Heart left ventricle (tissue), 13 donors: ENCODE data around the gene RFC2.

Experiments
- CTCF ChIP-seq, 12 donors: fragments of 200-600 bp; sonication (generic) in 4 of 12; IDR thresholded peaks; one replicate each; pipeline versions ENCODE4 v1.5.0 to v1.8.0; 2018 to 2022; ENCODE audit warnings: antibody characterized with exemption in 12 of 12, mild to moderate bottlenecking in 5 of 12
- POLR2A ChIP-seq, 2 donors: fragments of 450-650 bp; IDR thresholded peaks; one replicate each; pipeline ENCODE4 v1.6.1; 2017; ENCODE audit warnings: antibody characterized with exemption in 2 of 2, mild to moderate bottlenecking in 2 of 2, moderate library complexity in 2 of 2
- donor health status: ischemic (EF 13 %, LVEDD 7.1; RV severe dilation, severe dysfunction).
- donor health status: DM: no; HTN: yes; CAD: no.
- donor health status: DM: no; HTN: no; CAD: no.
- donor health status: ischemic (EF 25% LVEDD 6.9; RV normal size, moderate dysfunction).
- donor health status: ischemic (EF 25% LVEDD 5.7; RV mildly dilated, moderate dysfunction).
- donor health status: ischemic (EF 35%, LVEDD 5.7; RV mildly dilated, moderate dysfunction).
- donor health status: nonischemic (EF 11% LVEDD 7.7; RV severe dilation, severe dysfunction).
- donor health status: DM: yes; HTN: yes; CAD: no.
- donor health status: PGD.
- donor health status: ischemic (EF 29% LVEDD 5.4; RV normal size, mild dysfunction).
- donor health status: nonischemic (EF 23%, LVEDD 6.1; RV moderate dilation, normal function).

- TF ChIP-seq CTCF (IDR thresholded peaks at IDR 0.05) (no peak), POLR2A (IDR thresholded peaks at IDR 0.05) (no peak)
Measured at GRCh38 chr7:74183142-74183541, 71.1 kb downstream of the RFC2 start.
